HepG2 (cell line): ENCODE measurements around the gene FOXA1. TPM values are rescaled to one million over a fixed set of nuclear protein-coding genes. Genes with fewer than 3 reads are reported as not detected.

Experiments
- CERS6 ChIP-seq: sonication (generic); formaldehyde crosslinking; IDR thresholded peaks from 2 replicates; pipeline ENCODE4 v1.5.0; 2020; ENCODE audit warnings: missing genetic modification reagents
- CREB1 ChIP-seq, 2 experiments: fragments of 450-650 bp in 1 of 2; IDR thresholded peaks; 2 replicates each; pipeline ENCODE4 v1.6.1; 2016 to 2017; ENCODE audit warnings: control low read depth in 1 of 2, mild to moderate bottlenecking in 1 of 2, missing compliant biosample characterization in 1 of 2, missing genetic modification characterization in 1 of 2
- CREB3 ChIP-seq: sonication (generic); formaldehyde crosslinking; IDR thresholded peaks from 2 replicates; pipeline ENCODE4 v1.5.0; 2020; ENCODE audit warnings: missing genetic modification reagents
- EZH2 ChIP-seq: conservative IDR thresholded peaks from 2 replicates; pipeline ENCODE4 v1.6.1; 2012; ENCODE audit warnings: mild to moderate bottlenecking, low read depth, low read length, moderate library complexity
- HDAC1 ChIP-seq: sonication (generic); formaldehyde crosslinking; IDR thresholded peaks from 2 replicates; pipeline ENCODE4 v1.5.1; 2020; ENCODE audit warnings: mild to moderate bottlenecking, missing genetic modification reagents
- HOXA5 ChIP-seq: sonication (generic); formaldehyde crosslinking; IDR thresholded peaks from 2 replicates; pipeline ENCODE4 v1.4.0; 2020; ENCODE audit warnings: missing genetic modification reagents
- KDM4B ChIP-seq: sonication (generic); formaldehyde crosslinking; IDR thresholded peaks from 2 replicates; pipeline ENCODE4 v1.4.0; 2020; ENCODE audit warnings: missing genetic modification reagents
- MAFG ChIP-seq: sonication (generic); formaldehyde crosslinking; IDR thresholded peaks from 2 replicates; pipeline ENCODE4 v1.5.1; 2020; ENCODE audit warnings: mild to moderate bottlenecking, missing genetic modification reagents
- MAZ ChIP-seq, 2 experiments: sonication (generic) in 1 of 2; formaldehyde crosslinking in 1 of 2; IDR thresholded peaks; 2 replicates each; pipeline versions ENCODE4 v1.5.0 to v1.6.1; 2012 to 2020; ENCODE audit warnings: low read depth in 2 of 2, mild to moderate bottlenecking in 2 of 2, borderline replicate concordance in 1 of 2, improper control_type of control experiment in 1 of 2, low read length in 1 of 2, missing genetic modification reagents in 1 of 2, moderate library complexity in 1 of 2
- PHF8 ChIP-seq: sonication (generic); formaldehyde crosslinking; IDR thresholded peaks from 2 replicates; pipeline ENCODE4 v1.5.0; 2020; ENCODE audit warnings: missing genetic modification reagents
- PPARG ChIP-seq: conservative IDR thresholded peaks from 2 replicates; pipeline ENCODE4 v1.6.1; 2016; ENCODE audit warnings: missing biosample characterization, missing genetic modification reagents
- PRDM10 ChIP-seq: sonication (generic); formaldehyde crosslinking; IDR thresholded peaks from 2 replicates; pipeline ENCODE4 v1.4.0; 2020; ENCODE audit warnings: low read depth, missing genetic modification reagents
- RFX3 ChIP-seq: IDR thresholded peaks from 2 replicates; pipeline ENCODE4 v1.6.1; 2016; ENCODE audit warnings: missing biosample characterization, missing genetic modification reagents
- SP5 ChIP-seq: IDR thresholded peaks from 2 replicates; pipeline ENCODE4 v1.6.1; 2016; ENCODE audit warnings: low read depth, borderline replicate concordance
- THRA ChIP-seq: sonication (generic); formaldehyde crosslinking; IDR thresholded peaks from 2 replicates; pipeline ENCODE4 v1.4.0; 2020; ENCODE audit warnings: missing genetic modification reagents, borderline replicate concordance
- ZBTB26 ChIP-seq: IDR thresholded peaks from 2 replicates; pipeline ENCODE4 v1.6.1; 2016; ENCODE audit warnings: missing compliant biosample characterization, missing genetic modification reagents, borderline replicate concordance
- ZNF256 ChIP-seq: sonication (generic); formaldehyde crosslinking; conservative IDR thresholded peaks from 2 replicates; pipeline ENCODE4 v1.4.0; 2020; ENCODE audit warnings: missing genetic modification reagents
- ZNF598 ChIP-seq: sonication (generic); formaldehyde crosslinking; IDR thresholded peaks from 2 replicates; pipeline ENCODE4 v1.5.1; 2020; ENCODE audit warnings: mild to moderate bottlenecking, missing genetic modification reagents, borderline replicate concordance
- ZNF737 ChIP-seq: sonication (generic); formaldehyde crosslinking; IDR thresholded peaks from 2 replicates; pipeline ENCODE4 v1.5.0; 2020; ENCODE audit warnings: missing genetic modification reagents, mild to moderate bottlenecking, borderline replicate concordance
- ZNF780A ChIP-seq: sonication (generic); formaldehyde crosslinking; IDR thresholded peaks from 2 replicates; pipeline ENCODE4 v1.8.0; 2022; ENCODE audit warnings: mild to moderate bottlenecking, missing genetic modification reagents, moderate library complexity
- polyA plus RNA-seq, 8 experiments: library from polyadenylated mRNA; depleted of rRNA in 3 of 8; stranded (reverse) in 7 of 8; unstranded in 1 of 8; fragments of >200 nt; fragmentation: Illumina TruSeq in 4 of 8; extraction: Trizol in 4 of 8; gene quantifications; 2 replicates each; pipeline versions ENCODE4 v1.2.1 to v1.2.3, GENCODE V29; 2011 to 2016; ENCODE audit warnings: low read depth in 4 of 8, missing spikeins in 1 of 8, mixed read lengths in 1 of 8; ENCODE audit not compliant: insufficient read depth in 1 of 8
- total RNA-seq, 5 experiments: library from RNA; depleted of rRNA; stranded (reverse); fragments of >200 nt; fragmentation: Illumina TruSeq; extraction: Trizol; gene quantifications; 2 replicates each; pipeline ENCODE4 v1.2.3, GENCODE V29; 2016; ENCODE audit warnings: low read depth in 1 of 5

Gene FOXA1
- total and polyA plus RNA-seq, 2 of the 13 experiments (the other 11 are each of a cell fraction or from before 2014, with no cell fraction given), result 43.4 to 58.6 TPM

- TF ChIP-seq ZNF780A (CRISPR knock-in tag) (no peak), ZNF737 (no peak), CREB1 (IDR thresholded peaks at IDR 0.05) (peak; percentile 29; the same call in 1 of the 2 replicates), CREB1 (CRISPR knock-in tag; IDR thresholded peaks at IDR 0.05) (no peak), HOXA5 (no peak; the same call in 1 of the 2 replicates), PRDM10 (CRISPR knock-in tag) (no peak), PPARG (0 out of 2 replicates have a peak, but pooled peaks have one; percentile 8), PHF8 (CRISPR knock-in tag) (no peak), ZNF598 (CRISPR knock-in tag) (no peak), CERS6 (CRISPR knock-in tag) (no peak), EZH2 (no peak), CREB3 (CRISPR knock-in tag) (peak; percentile 75; the same call in 1 of the 2 replicates), MAFG (CRISPR knock-in tag) (no peak), HDAC1 (CRISPR knock-in tag) (no peak), MAZ (IDR thresholded peaks at IDR 0.05; ENCODE audit: borderline replicate concordance, low read depth, low read length) (no peak), MAZ (CRISPR knock-in tag; IDR thresholded peaks at IDR 0.05; ENCODE audit: low read depth) (peak; percentile 0; the same call in 1 of the 2 replicates), ZBTB26 (no peak), SP5 (CRISPR knock-in tag) (no peak), KDM4B (CRISPR knock-in tag) (no peak), RFX3 (CRISPR knock-in tag) (peak; percentile 9; the same call in 1 of the 2 replicates), ZNF256 (CRISPR knock-in tag) (no peak), THRA (CRISPR knock-in tag) (no peak)
Measured at GRCh38 chr14:37588956-37589714, 5.9 kb downstream of the FOXA1 start (continued).
